Mesothelial cell of epicardium (in vitro differentiated cells): ENCODE results near the gene KCTD6. TPM values are rescaled to one million over a fixed set of nuclear protein-coding genes. Genes with fewer than 3 reads are reported as not detected.

ENCODE experiments used
- DNase-seq, 2 experiments: peaks; one replicate each; pipeline ENCODE4 v3.0.0; 2021; ENCODE audit warnings: low spot score in 2 of 2; ENCODE audit not compliant: unreplicated experiment in 2 of 2
- H3K27ac Mint-ChIP-seq: 2 replicates; pipeline ENCODE4 v1.8.0; 2021; ENCODE audit warnings: mixed read lengths
- H3K27me3 Mint-ChIP-seq: 2 replicates; pipeline ENCODE4 v1.8.0; 2021; ENCODE audit warnings: low read depth, mixed read lengths
- H3K36me3 Mint-ChIP-seq: 2 replicates; pipeline ENCODE4 v1.8.0; 2021; ENCODE audit warnings: mixed read lengths
- H3K4me1 Mint-ChIP-seq: 2 replicates; pipeline ENCODE4 v1.8.0; 2021; ENCODE audit warnings: mixed read lengths
- H3K4me3 Mint-ChIP-seq: 2 replicates; pipeline ENCODE4 v1.8.0; 2021; ENCODE audit warnings: mild to moderate bottlenecking, moderate library complexity, mixed read lengths
- H3K9me3 Mint-ChIP-seq: 2 replicates; pipeline ENCODE4 v1.8.0; 2021; ENCODE audit warnings: mixed read lengths
- total RNA-seq: library from RNA; stranded (reverse); gene quantifications from 3 replicates; pipeline ENCODE4 v1.2.1, GENCODE V29; 2021
- TF ChIP-seq, protein P1 (sequence below): fragments of 200-600 bp; sonication (generic); IDR thresholded peaks from one replicate; pipeline ENCODE4 v1.5.0; 2021; ENCODE audit warnings: antibody characterized with exemption; ENCODE audit not compliant: unreplicated experiment

Gene KCTD6
- total RNA-seq, 1 donor from 2014 or later, result 13.1 TPM

DNA sequence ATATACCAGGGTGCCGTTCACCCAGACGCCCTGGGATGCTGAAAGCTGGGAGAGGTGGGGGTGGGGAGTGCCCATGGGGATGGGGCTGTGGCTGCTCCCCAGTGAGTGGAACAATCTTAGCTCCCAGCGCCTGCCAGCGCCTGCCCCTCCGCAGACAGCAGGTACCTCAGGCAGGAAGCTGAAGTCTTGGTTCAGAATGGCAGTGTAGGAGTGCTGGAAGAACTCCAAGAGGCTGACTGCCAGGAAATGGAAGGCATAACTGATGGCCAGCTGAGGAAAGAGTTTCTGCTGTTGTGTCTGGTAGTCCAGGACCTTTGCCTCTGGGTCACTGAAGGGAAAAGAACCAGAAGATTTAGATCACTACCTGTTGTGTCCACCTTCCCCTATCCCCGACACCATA is 36.7 kb downstream of the KCTD6 start:
- H3K27ac Mint-ChIP-seq, result no peak overlapping the region

DNA sequence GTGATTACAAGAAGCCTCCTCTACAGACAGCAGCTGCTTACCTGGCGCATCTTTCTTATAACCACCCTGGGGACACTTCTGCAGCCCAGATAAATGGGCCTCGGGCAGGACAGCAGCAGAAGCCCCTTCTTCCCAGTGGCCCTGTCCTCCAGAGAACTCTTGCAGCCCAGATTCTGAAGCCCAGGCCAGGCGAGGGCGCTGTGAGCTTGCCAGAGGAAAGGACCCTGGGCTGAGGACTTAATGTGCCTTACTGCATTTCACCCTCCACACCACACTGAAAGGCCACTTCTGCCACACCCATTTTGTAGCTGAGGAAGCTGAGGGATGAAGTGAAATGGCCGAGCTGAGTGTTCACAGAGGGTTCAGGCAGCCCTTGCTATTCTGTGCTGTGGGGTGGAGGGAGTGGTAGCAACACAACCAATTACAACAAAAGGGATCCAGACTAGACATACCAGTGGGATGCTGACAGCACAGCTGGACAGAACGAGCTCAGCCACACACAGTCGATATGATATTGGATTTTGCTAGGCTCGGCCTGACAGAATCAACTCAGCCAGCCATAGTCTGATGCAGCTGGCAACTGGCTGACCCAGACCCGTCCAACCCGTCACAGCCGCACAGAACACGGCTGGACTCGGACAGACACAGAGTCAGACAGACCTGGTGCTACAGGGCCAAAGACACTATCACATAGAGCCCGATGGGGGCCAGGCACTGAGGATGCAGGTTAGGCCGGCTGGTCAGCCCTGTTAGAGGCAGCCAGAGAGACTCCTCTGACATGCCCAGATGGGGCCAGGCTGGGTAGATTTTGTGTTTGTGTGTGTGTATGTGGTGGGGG is 37.8 kb downstream of the KCTD6 start:
- Mint-ChIP-seq H3K4me1 (peaks cover 12% of the 10 kb centered on the region), H3K36me3 (peaks cover 4% of the 10 kb centered on the region), H3K9me3 (no peaks in the 10 kb centered on the region), H3K27ac (no peak overlapping the region), H3K4me3 (no peak overlapping the region), H3K27me3 (no peaks in the 10 kb centered on the region)
- TF ChIP-seq, protein P1, sequence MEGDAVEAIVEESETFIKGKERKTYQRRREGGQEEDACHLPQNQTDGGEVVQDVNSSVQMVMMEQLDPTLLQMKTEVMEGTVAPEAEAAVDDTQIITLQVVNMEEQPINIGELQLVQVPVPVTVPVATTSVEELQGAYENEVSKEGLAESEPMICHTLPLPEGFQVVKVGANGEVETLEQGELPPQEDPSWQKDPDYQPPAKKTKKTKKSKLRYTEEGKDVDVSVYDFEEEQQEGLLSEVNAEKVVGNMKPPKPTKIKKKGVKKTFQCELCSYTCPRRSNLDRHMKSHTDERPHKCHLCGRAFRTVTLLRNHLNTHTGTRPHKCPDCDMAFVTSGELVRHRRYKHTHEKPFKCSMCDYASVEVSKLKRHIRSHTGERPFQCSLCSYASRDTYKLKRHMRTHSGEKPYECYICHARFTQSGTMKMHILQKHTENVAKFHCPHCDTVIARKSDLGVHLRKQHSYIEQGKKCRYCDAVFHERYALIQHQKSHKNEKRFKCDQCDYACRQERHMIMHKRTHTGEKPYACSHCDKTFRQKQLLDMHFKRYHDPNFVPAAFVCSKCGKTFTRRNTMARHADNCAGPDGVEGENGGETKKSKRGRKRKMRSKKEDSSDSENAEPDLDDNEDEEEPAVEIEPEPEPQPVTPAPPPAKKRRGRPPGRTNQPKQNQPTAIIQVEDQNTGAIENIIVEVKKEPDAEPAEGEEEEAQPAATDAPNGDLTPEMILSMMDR, result no peak
- DNase-seq, result no peak

More for the DNA sequence above, 36.7 kb downstream of the KCTD6 start:
- Mint-ChIP-seq H3K4me1 (peaks cover 12% of the 10 kb centered on the region), H3K4me3 (no peak overlapping the region), H3K27me3 (no peaks in the 10 kb centered on the region), H3K9me3 (no peaks in the 10 kb centered on the region), H3K36me3 (peaks cover 2% of the 10 kb centered on the region)
- TF ChIP-seq, protein P1, result no peak
- DNase-seq, result no peak

DNA sequence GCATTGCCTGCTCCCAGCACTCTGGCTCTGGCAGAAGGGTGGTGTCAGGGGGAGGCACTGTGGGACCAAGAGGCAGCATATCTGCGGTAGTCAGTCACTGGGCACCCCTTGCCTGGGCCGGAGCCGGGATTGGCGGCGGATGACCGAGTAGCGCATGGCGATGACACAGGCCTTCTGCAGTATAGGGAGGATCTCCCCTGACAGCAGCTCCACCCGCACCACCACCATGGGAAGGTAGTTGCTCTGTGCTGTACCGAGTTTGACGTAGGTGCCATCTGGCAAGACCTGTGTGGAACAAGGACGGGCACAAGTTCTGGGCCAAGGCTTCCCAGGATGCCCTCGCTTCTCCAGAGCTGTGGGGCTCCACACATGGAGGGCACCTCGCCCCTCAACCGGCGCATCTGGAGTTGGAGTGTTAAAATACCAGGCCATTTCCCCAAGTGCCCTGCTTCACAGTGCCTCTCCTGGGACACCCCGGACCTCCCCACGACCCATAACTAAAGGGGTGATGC is 38.5 kb downstream of the KCTD6 start:
- no peak overlapping the region for H3K4me3 Mint-ChIP-seq

DNA sequence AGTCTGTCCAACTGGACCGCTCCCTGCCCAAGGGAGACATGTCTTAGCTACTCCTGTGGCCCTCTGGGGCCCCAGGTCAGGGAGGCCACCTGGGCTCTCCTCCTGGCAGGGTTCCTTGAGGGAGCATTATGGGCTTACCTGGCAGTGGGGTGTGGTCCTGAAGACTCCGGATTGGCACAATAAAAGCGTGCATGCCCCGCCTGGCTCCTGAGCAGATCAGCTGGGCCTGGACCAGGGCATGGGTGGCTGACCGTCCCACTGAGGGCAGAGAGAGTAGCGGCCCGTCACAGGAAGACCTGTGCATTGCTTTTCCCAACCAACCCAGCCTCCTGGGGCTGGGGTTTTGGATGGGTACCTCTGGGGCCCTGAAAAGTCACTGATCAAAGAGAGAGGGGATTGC is 39.7 kb downstream of the KCTD6 start:
- Mint-ChIP-seq H3K27me3 (no peaks in the 10 kb centered on the region), H3K4me3 (no peak overlapping the region), H3K27ac (no peak overlapping the region), H3K9me3 (no peaks in the 10 kb centered on the region), H3K36me3 (peaks cover 4% of the 10 kb centered on the region), H3K4me1 (peaks cover 21% of the 10 kb centered on the region)
- TF ChIP-seq, protein P1, result no peak
- DNase-seq, result no peak

More for the DNA sequence above, 38.5 kb downstream of the KCTD6 start:
- peaks cover 12% of the 10 kb centered on the region for H3K4me1 Mint-ChIP-seq
- TF ChIP-seq, protein P1, result no peak
- no peaks in the 10 kb centered on the region for H3K27me3 Mint-ChIP-seq
- no peaks in the 10 kb centered on the region for H3K9me3 Mint-ChIP-seq
- H3K27ac Mint-ChIP-seq, result no peak overlapping the region
- no peak for DNase-seq
- H3K36me3 Mint-ChIP-seq, result peaks cover 4% of the 10 kb centered on the region

DNA sequence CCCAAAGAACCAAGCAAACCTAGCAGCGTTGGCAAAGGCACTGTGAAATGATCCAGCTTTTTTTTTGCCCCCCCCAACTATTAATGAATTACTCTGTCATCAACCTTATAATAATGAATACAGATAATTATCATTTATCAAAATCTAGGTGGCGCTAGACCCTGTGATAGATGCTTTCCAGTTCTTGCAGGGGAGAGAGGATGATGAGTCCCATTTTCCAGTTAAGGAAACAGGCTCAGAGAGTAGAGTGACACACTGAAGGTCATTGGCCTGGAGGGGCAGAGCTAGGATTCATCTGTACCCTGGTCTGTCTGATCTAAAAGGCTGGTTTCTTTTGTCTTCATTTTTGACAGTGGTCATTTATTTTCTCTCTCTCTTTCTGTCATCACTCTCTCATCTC is 40.1 kb downstream of the KCTD6 start:
- no peak for DNase-seq

More for the DNA sequence above, 40.1 kb downstream of the KCTD6 start:
- Mint-ChIP-seq H3K36me3 (peaks cover 2% of the 10 kb centered on the region), H3K4me1 (peaks cover 25% of the 10 kb centered on the region), H3K27ac (no peak overlapping the region), H3K27me3 (no peaks in the 10 kb centered on the region), H3K4me3 (no peak overlapping the region), H3K9me3 (no peaks in the 10 kb centered on the region)
- TF ChIP-seq, protein P1, result no peak
